HEK293 (cell line): ENCODE measurements around the gene BRPF1.

ENCODE experiments used
- EGR2 ChIP-seq: fragments of 450-650 bp; formaldehyde crosslinking; IDR thresholded peaks from 2 replicates; pipeline ENCODE4 v1.5.1; 2016; ENCODE audit warnings: low read depth, missing biosample characterization, missing genetic modification characterization
- HOXD13 ChIP-seq: sonication (generic); formaldehyde crosslinking; IDR thresholded peaks from 2 replicates; pipeline ENCODE4 v1.8.0; 2022; ENCODE audit warnings: missing genetic modification reagents, borderline replicate concordance
- KLF8 ChIP-seq: fragments of 450-650 bp; formaldehyde crosslinking; IDR thresholded peaks from 2 replicates; pipeline ENCODE4 v1.5.1; 2016; ENCODE audit warnings: missing biosample characterization, missing genetic modification characterization
- KLF9 ChIP-seq: fragments of 450-650 bp; formaldehyde crosslinking; IDR thresholded peaks from 2 replicates; pipeline ENCODE4 v1.5.1; 2016; ENCODE audit warnings: missing biosample characterization, missing genetic modification characterization, low read depth
- MEIS1 ChIP-seq: sonication (generic); formaldehyde crosslinking; IDR thresholded peaks from 2 replicates; pipeline ENCODE4 v1.8.1; 2022; ENCODE audit warnings: missing genetic modification reagents, mild to moderate bottlenecking, borderline replicate concordance
- RBAK ChIP-seq: fragments of 450-650 bp; formaldehyde crosslinking; IDR thresholded peaks from 2 replicates; pipeline ENCODE4 v1.5.1; 2016; ENCODE audit warnings: missing biosample characterization, missing genetic modification characterization
- REPIN1 ChIP-seq: fragments of 450-650 bp; formaldehyde crosslinking; IDR thresholded peaks from 2 replicates; pipeline ENCODE4 v1.5.1; 2017; ENCODE audit warnings: missing biosample characterization, missing genetic modification characterization, low read depth
- SP7 ChIP-seq: fragments of 450-650 bp; formaldehyde crosslinking; IDR thresholded peaks from 2 replicates; pipeline ENCODE4 v1.5.1; 2016; ENCODE audit warnings: missing biosample characterization, missing genetic modification characterization
- TRIM28 ChIP-seq: IDR thresholded peaks from 2 replicates; pipeline ENCODE4 v1.6.1; 2011; ENCODE audit warnings: low read length, control low read depth, borderline replicate concordance
- YY2 ChIP-seq: fragments of 450-650 bp; formaldehyde crosslinking; IDR thresholded peaks from 2 replicates; pipeline ENCODE4 v1.5.1; 2016; ENCODE audit warnings: missing biosample characterization, missing genetic modification characterization
- ZBTB7A ChIP-seq: fragments of 450-650 bp; formaldehyde crosslinking; IDR thresholded peaks from 2 replicates; pipeline ENCODE4 v1.5.1; 2016; ENCODE audit warnings: low read depth, missing biosample characterization, missing genetic modification characterization
- ZBTB8A ChIP-seq: fragments of 450-650 bp; formaldehyde crosslinking; IDR thresholded peaks from 2 replicates; pipeline ENCODE4 v1.5.1; 2016; ENCODE audit warnings: missing biosample characterization, missing genetic modification characterization
- ZNF138 ChIP-seq: fragments of 450-650 bp; formaldehyde crosslinking; IDR thresholded peaks from 2 replicates; pipeline ENCODE4 v1.5.1; 2016; ENCODE audit warnings: missing biosample characterization, missing genetic modification characterization, borderline replicate concordance
- ZNF2 ChIP-seq: fragments of 450-650 bp; formaldehyde crosslinking; IDR thresholded peaks from 2 replicates; pipeline ENCODE4 v1.5.1; 2016; ENCODE audit warnings: missing biosample characterization, missing genetic modification characterization
- ZNF24 ChIP-seq: fragments of 450-650 bp; formaldehyde crosslinking; IDR thresholded peaks from 2 replicates; pipeline ENCODE4 v1.5.1; 2016; ENCODE audit warnings: missing biosample characterization, missing genetic modification characterization
- ZNF274 ChIP-seq, 2 experiments: fragments of 200-500 bp in 1 of 2; fragments of 450-650 bp in 1 of 2; sonication (Bioruptor generic) in 1 of 2; formaldehyde crosslinking in 1 of 2; IDR thresholded peaks; 2 replicates each; pipeline versions ENCODE4 v1.5.1 to v1.6.1; 2014 to 2016; ENCODE audit warnings: borderline replicate concordance in 1 of 2, inconsistent platforms in 1 of 2, low read length in 1 of 2, missing biosample characterization in 1 of 2, missing genetic modification characterization in 1 of 2
- ZNF350 ChIP-seq: fragments of 450-650 bp; formaldehyde crosslinking; IDR thresholded peaks from 2 replicates; pipeline ENCODE4 v1.5.0; 2017; ENCODE audit warnings: missing biosample characterization, mild to moderate bottlenecking, missing genetic modification characterization
- ZNF37A ChIP-seq: fragments of 450-650 bp; IDR thresholded peaks from 2 replicates; pipeline ENCODE4 v1.5.1; 2018; ENCODE audit warnings: missing biosample characterization, missing genetic modification characterization
- ZNF391 ChIP-seq: fragments of 450-650 bp; formaldehyde crosslinking; IDR thresholded peaks from 2 replicates; pipeline ENCODE4 v1.5.1; 2016; ENCODE audit warnings: low read depth, missing biosample characterization, missing genetic modification characterization, borderline replicate concordance
- ZNF561 ChIP-seq: fragments of 450-650 bp; IDR thresholded peaks from 2 replicates; pipeline ENCODE4 v1.5.1; 2018; ENCODE audit warnings: missing biosample characterization, missing genetic modification characterization, borderline replicate concordance
- ZNF701 ChIP-seq: fragments of 450-650 bp; formaldehyde crosslinking; IDR thresholded peaks from 2 replicates; pipeline ENCODE4 v1.5.1; 2016; ENCODE audit warnings: missing biosample characterization, missing genetic modification characterization
- ZNF791 ChIP-seq: fragments of 450-650 bp; formaldehyde crosslinking; IDR thresholded peaks from 2 replicates; pipeline ENCODE4 v1.5.1; 2016; ENCODE audit warnings: missing biosample characterization, missing genetic modification characterization
- ZSCAN23 ChIP-seq: fragments of 450-650 bp; formaldehyde crosslinking; IDR thresholded peaks from 2 replicates; pipeline ENCODE4 v1.5.1; 2016; ENCODE audit warnings: missing biosample characterization, missing genetic modification characterization
- TF ChIP-seq, protein P1 (sequence below): fragments of 450-650 bp; formaldehyde crosslinking; conservative IDR thresholded peaks from 2 replicates; pipeline ENCODE4 v1.5.1; 2016; ENCODE audit warnings: low read depth, missing biosample characterization, missing genetic modification characterization
- TF ChIP-seq, protein P2 (sequence below): fragments of 450-650 bp; formaldehyde crosslinking; IDR thresholded peaks from 2 replicates; pipeline ENCODE4 v1.5.1; 2016; ENCODE audit warnings: missing biosample characterization, missing genetic modification characterization
- TF ChIP-seq, protein P3 (sequence below): fragments of 450-650 bp; formaldehyde crosslinking; IDR thresholded peaks from 2 replicates; pipeline ENCODE4 v1.5.1; 2016; ENCODE audit warnings: missing biosample characterization, missing genetic modification characterization
- TF ChIP-seq, protein P4 (sequence below): fragments of 450-650 bp; formaldehyde crosslinking; IDR thresholded peaks from 2 replicates; pipeline ENCODE4 v1.5.1; 2016; ENCODE audit warnings: missing biosample characterization, missing genetic modification characterization
- TF ChIP-seq, protein P5 (sequence below): fragments of 450-650 bp; formaldehyde crosslinking; IDR thresholded peaks from 2 replicates; pipeline ENCODE4 v1.5.0; 2017; ENCODE audit warnings: missing biosample characterization, missing genetic modification characterization, borderline replicate concordance

BRPF1 gene

DNA sequence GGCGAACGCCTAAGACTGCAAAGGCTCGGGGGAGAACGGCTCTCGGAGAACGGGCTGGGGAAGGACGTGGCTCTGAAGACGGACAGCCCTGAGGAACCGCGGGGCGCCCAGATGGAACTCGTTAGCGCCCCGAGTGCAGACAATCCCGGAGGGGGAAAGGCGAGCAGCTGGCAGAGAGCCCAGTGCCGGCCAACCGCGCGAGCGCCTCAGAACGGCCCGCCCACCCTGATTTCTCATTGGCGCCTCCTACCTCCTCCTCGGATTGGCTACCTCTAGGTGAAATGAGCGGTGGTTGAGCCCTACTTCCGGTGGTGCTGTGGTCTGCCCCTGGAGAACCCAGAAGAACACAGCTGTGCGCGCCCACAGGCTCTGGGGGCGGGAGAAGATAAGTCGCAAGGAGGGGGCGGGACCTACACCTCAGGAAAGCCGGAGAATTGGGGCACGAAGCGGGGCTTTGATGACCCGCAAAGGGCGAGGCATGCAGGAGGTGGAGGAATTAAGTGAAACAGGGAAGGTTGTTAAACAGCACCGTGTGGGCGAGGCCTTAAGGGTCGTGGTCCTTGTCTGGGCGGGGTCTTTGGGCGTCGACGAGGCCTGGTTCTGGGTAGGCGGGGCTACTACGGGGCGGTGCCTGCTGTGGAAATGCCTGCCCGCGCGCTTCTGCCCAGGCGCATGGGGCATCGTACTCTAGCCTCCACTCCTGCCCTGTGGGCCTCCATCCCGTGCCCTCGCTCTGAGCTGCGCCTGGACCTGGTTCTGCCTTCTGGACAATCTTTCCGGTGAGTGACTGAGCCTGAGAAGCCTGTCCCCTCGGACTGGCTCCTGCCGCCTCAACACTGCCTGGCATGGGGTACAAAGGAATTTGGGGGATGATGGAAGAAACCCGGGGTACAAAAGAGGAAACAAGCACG lies 18.4 kb downstream of the BRPF1 start, which contains the start of gene OGG1 (continued):
- TF ChIP-seq, protein P1, sequence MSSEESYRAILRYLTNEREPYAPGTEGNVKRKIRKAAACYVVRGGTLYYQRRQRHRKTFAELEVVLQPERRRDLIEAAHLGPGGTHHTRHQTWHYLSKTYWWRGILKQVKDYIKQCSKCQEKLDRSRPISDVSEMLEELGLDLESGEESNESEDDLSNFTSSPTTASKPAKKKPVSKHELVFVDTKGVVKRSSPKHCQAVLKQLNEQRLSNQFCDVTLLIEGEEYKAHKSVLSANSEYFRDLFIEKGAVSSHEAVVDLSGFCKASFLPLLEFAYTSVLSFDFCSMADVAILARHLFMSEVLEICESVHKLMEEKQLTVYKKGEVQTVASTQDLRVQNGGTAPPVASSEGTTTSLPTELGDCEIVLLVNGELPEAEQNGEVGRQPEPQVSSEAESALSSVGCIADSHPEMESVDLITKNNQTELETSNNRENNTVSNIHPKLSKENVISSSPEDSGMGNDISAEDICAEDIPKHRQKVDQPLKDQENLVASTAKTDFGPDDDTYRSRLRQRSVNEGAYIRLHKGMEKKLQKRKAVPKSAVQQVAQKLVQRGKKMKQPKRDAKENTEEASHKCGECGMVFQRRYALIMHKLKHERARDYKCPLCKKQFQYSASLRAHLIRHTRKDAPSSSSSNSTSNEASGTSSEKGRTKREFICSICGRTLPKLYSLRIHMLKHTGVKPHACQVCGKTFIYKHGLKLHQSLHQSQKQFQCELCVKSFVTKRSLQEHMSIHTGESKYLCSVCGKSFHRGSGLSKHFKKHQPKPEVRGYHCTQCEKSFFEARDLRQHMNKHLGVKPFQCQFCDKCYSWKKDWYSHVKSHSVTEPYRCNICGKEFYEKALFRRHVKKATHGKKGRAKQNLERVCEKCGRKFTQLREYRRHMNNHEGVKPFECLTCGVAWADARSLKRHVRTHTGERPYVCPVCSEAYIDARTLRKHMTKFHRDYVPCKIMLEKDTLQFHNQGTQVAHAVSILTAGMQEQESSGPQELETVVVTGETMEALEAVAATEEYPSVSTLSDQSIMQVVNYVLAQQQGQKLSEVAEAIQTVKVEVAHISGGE = peak; percentile 78
- TF ChIP-seq HOXD13 (CRISPR knock-in tag) (no peak), SP7 (tag by site-specific recombination) (peak; percentile 82; the same call in 1 of the 2 replicates), TRIM28 (no peak), KLF8 (peak; percentile 99), ZNF37A (tag by site-specific recombination) (no peak), ZBTB7A (tag by site-specific recombination) (peak; percentile 79; the same call in 1 of the 2 replicates), ZNF138 (no peak), ZNF391 (tag by site-specific recombination) (peak; percentile 21; the same call in 1 of the 2 replicates), ZNF791 (tag by site-specific recombination) (no peak), ZNF350 (tag by site-specific recombination) (no peak), KLF9 (tag by site-specific recombination) (peak; percentile 99), ZNF274 (IDR thresholded peaks at IDR 0.05; ENCODE audit: low read length) (no peak), ZNF274 (tag by site-specific recombination; IDR thresholded peaks at IDR 0.05; ENCODE audit: borderline replicate concordance) (no peak), EGR2 (tag by site-specific recombination) (peak; percentile 99), ZBTB8A (tag by site-specific recombination) (peak; percentile 96), MEIS1 (CRISPR knock-in tag) (no peak), RBAK (tag by site-specific recombination) (no peak), ZNF24 (peak; percentile 42; the same call in 1 of the 2 replicates), ZNF701 (tag by site-specific recombination) (no peak), REPIN1 (tag by site-specific recombination) (no peak; the same call in 1 of the 2 replicates), ZNF2 (peak; percentile 78), ZNF561 (peak; percentile 19; the same call in 1 of the 2 replicates), ZSCAN23 (tag by site-specific recombination) (no peak), YY2 (tag by site-specific recombination) (no peak)
- TF ChIP-seq, protein P2, sequence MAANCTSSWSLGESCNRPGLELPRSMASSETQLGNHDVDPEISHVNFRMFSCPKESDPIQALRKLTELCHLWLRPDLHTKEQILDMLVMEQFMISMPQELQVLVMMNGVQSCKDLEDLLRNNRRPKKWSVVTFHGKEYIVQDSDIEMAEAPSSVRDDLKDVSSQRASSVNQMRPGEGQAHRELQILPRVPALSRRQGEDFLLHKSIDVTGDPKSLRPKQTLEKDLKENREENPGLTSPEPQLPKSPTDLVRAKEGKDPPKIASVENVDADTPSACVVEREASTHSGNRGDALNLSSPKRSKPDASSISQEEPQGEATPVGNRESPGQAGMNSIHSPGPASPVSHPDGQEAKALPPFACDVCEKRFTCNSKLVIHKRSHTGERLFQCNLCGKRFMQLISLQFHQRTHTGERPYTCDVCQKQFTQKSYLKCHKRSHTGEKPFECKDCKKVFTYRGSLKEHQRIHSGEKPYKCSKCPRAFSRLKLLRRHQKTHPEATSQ (tag by site-specific recombination) = no peak
- TF ChIP-seq, protein P3, sequence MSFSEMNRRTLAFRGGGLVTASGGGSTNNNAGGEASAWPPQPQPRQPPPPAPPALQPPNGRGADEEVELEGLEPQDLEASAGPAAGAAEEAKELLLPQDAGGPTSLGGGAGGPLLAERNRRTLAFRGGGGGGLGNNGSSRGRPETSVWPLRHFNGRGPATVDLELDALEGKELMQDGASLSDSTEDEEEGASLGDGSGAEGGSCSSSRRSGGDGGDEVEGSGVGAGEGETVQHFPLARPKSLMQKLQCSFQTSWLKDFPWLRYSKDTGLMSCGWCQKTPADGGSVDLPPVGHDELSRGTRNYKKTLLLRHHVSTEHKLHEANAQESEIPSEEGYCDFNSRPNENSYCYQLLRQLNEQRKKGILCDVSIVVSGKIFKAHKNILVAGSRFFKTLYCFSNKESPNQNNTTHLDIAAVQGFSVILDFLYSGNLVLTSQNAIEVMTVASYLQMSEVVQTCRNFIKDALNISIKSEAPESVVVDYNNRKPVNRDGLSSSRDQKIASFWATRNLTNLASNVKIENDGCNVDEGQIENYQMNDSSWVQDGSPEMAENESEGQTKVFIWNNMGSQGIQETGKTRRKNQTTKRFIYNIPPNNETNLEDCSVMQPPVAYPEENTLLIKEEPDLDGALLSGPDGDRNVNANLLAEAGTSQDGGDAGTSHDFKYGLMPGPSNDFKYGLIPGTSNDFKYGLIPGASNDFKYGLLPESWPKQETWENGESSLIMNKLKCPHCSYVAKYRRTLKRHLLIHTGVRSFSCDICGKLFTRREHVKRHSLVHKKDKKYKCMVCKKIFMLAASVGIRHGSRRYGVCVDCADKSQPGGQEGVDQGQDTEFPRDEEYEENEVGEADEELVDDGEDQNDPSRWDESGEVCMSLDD (tag by site-specific recombination) = peak; percentile 81
- TF ChIP-seq, protein P4, sequence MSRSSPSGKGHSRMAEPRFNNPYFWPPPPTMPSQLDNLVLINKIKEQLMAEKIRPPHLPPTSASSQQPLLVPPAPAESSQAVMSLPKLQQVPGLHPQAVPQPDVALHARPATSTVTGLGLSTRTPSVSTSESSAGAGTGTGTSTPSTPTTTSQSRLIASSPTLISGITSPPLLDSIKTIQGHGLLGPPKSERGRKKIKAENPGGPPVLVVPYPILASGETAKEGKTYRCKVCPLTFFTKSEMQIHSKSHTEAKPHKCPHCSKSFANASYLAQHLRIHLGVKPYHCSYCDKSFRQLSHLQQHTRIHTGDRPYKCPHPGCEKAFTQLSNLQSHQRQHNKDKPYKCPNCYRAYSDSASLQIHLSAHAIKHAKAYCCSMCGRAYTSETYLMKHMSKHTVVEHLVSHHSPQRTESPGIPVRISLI (tag by site-specific recombination) = no peak
- TF ChIP-seq, protein P5, sequence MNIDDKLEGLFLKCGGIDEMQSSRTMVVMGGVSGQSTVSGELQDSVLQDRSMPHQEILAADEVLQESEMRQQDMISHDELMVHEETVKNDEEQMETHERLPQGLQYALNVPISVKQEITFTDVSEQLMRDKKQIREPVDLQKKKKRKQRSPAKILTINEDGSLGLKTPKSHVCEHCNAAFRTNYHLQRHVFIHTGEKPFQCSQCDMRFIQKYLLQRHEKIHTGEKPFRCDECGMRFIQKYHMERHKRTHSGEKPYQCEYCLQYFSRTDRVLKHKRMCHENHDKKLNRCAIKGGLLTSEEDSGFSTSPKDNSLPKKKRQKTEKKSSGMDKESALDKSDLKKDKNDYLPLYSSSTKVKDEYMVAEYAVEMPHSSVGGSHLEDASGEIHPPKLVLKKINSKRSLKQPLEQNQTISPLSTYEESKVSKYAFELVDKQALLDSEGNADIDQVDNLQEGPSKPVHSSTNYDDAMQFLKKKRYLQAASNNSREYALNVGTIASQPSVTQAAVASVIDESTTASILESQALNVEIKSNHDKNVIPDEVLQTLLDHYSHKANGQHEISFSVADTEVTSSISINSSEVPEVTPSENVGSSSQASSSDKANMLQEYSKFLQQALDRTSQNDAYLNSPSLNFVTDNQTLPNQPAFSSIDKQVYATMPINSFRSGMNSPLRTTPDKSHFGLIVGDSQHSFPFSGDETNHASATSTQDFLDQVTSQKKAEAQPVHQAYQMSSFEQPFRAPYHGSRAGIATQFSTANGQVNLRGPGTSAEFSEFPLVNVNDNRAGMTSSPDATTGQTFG (tag by site-specific recombination) = no peak
